ENCODE measurements around the gene EIF4A2.

- no peak for TF ChIP-seq CTCF (IDR thresholded peaks at IDR 0.05)
- no peak for TF ChIP-seq POLR2A (IDR thresholded peaks at IDR 0.05)
- no peak for TF ChIP-seq EP300 (IDR thresholded peaks at IDR 0.05)
Measured at GRCh38 chr3:186789554-186790260, 6.3 kb downstream of the EIF4A2 start.
